AG04450 (cell line): ENCODE data around the gene RABGEF1. TPM values are rescaled to one million over a fixed set of nuclear protein-coding genes. Genes with fewer than 3 reads are reported as not detected.

ENCODE experiments used
- CTCF ChIA-PET: fragments of 300-600, 350-600 bp; formaldehyde crosslinking; extraction: SDS; loops from one replicate; lab custom pipeline; 2022; ENCODE audit warnings: antibody characterized with exemption, inconsistent platforms; lab: Charles Lee
- POLR2A ChIA-PET: fragments of 350-600 bp; formaldehyde crosslinking; extraction: SDS; loops from one replicate; lab custom pipeline; 2021; ENCODE audit warnings: antibody characterized with exemption, inconsistent platforms; lab: Yijun Ruan, JAX
- DNase-seq: peaks from one replicate; pipeline ENCODE4 v3.0.0-alpha.2; 2011; ENCODE audit warnings: low read depth, low spot score
- H3K27ac ChIP-seq: one replicate; pipeline ENCODE4 v1.5.1; 2012; ENCODE audit warnings: low read depth, low read length, control low read depth
- H3K27me3 ChIP-seq: one replicate; pipeline ENCODE4 v1.6.0; 2012; ENCODE audit warnings: low read length; ENCODE audit not compliant: control insufficient read depth, insufficient read depth
- H3K4me3 ChIP-seq: 2 replicates; pipeline ENCODE4 v1.5.1; 2011; ENCODE audit warnings: mild to moderate bottlenecking, low read depth, low read length, control low read depth
- H3K9me3 ChIP-seq: 2 replicates; pipeline ENCODE4 v1.5.1; 2012; ENCODE audit warnings: low read length; ENCODE audit not compliant: control insufficient read depth, insufficient read depth
- polyA plus RNA-seq: library from polyadenylated mRNA; depleted of rRNA; stranded (reverse); fragments of >200 nt; gene quantifications from 2 replicates; pipeline ENCODE4 v1.2.3, GENCODE V29; 2011
- TF ChIP-seq, protein P1 (sequence below): IDR thresholded peaks from 2 replicates; pipeline ENCODE4 v1.5.1; 2011; ENCODE audit warnings: low read depth, low read length, control low read depth, inconsistent platforms

The RABGEF1 gene
- polyA plus RNA-seq, 1 experiment, result 27.1 TPM

GRCh38 chr7:66729274-66729673 lies 11.3 kb upstream of the RABGEF1 start:
- TF ChIP-seq, protein P1, sequence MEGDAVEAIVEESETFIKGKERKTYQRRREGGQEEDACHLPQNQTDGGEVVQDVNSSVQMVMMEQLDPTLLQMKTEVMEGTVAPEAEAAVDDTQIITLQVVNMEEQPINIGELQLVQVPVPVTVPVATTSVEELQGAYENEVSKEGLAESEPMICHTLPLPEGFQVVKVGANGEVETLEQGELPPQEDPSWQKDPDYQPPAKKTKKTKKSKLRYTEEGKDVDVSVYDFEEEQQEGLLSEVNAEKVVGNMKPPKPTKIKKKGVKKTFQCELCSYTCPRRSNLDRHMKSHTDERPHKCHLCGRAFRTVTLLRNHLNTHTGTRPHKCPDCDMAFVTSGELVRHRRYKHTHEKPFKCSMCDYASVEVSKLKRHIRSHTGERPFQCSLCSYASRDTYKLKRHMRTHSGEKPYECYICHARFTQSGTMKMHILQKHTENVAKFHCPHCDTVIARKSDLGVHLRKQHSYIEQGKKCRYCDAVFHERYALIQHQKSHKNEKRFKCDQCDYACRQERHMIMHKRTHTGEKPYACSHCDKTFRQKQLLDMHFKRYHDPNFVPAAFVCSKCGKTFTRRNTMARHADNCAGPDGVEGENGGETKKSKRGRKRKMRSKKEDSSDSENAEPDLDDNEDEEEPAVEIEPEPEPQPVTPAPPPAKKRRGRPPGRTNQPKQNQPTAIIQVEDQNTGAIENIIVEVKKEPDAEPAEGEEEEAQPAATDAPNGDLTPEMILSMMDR, result no peak
- POLR2A ChIA-PET, result no interaction called here
- CTCF ChIA-PET, result no interaction called here

DNA sequence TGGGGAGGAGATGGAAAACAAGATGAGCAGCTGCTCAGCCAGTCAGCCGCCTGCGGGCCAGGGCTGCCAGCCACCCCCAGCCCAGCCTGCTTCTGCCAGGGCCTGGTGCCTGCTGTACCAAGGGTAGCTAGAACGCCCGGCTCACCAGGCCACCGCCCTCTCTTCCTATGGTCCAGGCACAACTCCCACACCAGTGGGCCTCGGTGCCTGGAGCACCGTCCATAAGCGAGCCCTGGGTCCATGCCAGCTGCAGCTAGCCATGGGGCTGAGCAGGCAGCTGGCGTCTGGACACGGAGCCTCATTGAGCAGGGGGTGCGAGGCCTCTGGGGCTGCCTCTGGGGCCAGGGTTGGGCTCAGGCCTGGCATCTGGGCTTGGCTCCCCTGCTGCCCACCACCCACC lies 8.5 kb upstream of the RABGEF1 start:
- H3K27me3 ChIP-seq, result no peaks in the 10 kb centered on the region
- H3K4me3 ChIP-seq, result no peak overlapping the region
- ChIA-PET POLR2A (no interaction called here), CTCF (no interaction called here)
- TF ChIP-seq, protein P1, result no peak
- H3K9me3 ChIP-seq, result peaks cover 2% of the 10 kb centered on the region
- no peak overlapping the region for H3K27ac ChIP-seq
- no peak for DNase-seq

More at GRCh38 chr7:66729274-66729673, 11.3 kb upstream of the RABGEF1 start:
- Histone ChIP-seq H3K27ac (no peak overlapping the region), H3K4me3 (no peak overlapping the region), H3K9me3 (peaks cover 5% of the 10 kb centered on the region), H3K27me3 (no peaks in the 10 kb centered on the region)
- no peak for DNase-seq

GRCh38 chr7:66732439-66732838 lies 8.1 kb upstream of the RABGEF1 start:
- Histone ChIP-seq H3K4me3 (no peak overlapping the region), H3K27me3 (no peaks in the 10 kb centered on the region), H3K9me3 (peaks cover 4% of the 10 kb centered on the region), H3K27ac (no peak overlapping the region)
- DNase-seq, result no peak
- POLR2A ChIA-PET, result no interaction called here
- TF ChIP-seq, protein P1, result no peak
- CTCF ChIA-PET, result no interaction called here

DNA sequence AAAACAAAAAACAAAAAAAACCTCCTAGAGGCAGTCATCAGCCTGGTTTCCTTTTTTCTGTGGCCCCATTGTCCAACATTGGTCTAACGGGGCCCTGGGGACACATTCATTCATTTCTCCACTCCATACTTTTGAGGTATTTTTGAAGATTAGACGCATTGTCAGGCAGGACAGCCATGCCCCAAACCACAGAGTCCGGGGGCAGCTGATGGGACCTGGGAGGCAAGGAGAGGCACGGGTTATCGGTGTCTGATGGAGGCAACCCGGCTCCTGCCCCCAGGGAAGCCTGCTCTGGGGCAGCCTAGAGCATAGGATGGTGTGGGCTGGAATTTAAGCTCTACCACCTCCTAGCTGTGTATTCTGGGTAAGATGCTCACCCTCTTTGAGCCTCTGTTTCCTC lies 6.5 kb upstream of the RABGEF1 start:
- Histone ChIP-seq H3K4me3 (no peak overlapping the region), H3K27ac (no peak overlapping the region), H3K27me3 (no peaks in the 10 kb centered on the region), H3K9me3 (peaks cover 4% of the 10 kb centered on the region)
- ChIA-PET POLR2A (no interaction called here), CTCF (no interaction called here)
- DNase-seq, result no peak
- TF ChIP-seq, protein P1, result no peak

GRCh38 chr7:66735154-66735553 lies 5.4 kb upstream of the RABGEF1 start:
- Histone ChIP-seq H3K4me3 (no peak overlapping the region), H3K27ac (no peak overlapping the region), H3K27me3 (no peaks in the 10 kb centered on the region), H3K9me3 (peaks cover 4% of the 10 kb centered on the region)
- TF ChIP-seq, protein P1, result no peak
- ChIA-PET CTCF (no interaction called here), POLR2A (no interaction called here)
- DNase-seq, result no peak
